H7 (cell line): ENCODE measurements around the gene SPEM1. TPM values are rescaled to one million over a fixed set of nuclear protein-coding genes. Genes with fewer than 3 reads are reported as not detected.

Source experiments
- DNase-seq: peaks from one replicate; pipeline ENCODE4 v3.0.0; 2012
- H3K27me3 ChIP-seq: 2 replicates; pipeline ENCODE4 v1.6.0; 2011; ENCODE audit warnings: mild to moderate bottlenecking, low read length; ENCODE audit not compliant: control insufficient read depth, insufficient read depth
- H3K36me3 ChIP-seq: replicated peaks from 2 replicates; pipeline ENCODE4 v1.5.1; 2011; ENCODE audit warnings: low read length; ENCODE audit not compliant: control insufficient read depth, insufficient read depth
- H3K4me3 ChIP-seq: 2 replicates; pipeline ENCODE4 v1.5.1; 2011; ENCODE audit warnings: low read depth, mild to moderate bottlenecking, control low read depth, low read length, moderate library complexity; ENCODE audit not compliant: insufficient read depth
- total RNA-seq: library from RNA; depleted of rRNA; stranded (reverse); fragments of >200 nt; shearing (Covaris generic); gene quantifications from 2 replicates; pipeline ENCODE4 v1.2.3, GENCODE V29; 2014

Gene SPEM1
- total RNA-seq, 1 experiment from 2014 or later = not detected

DNA sequence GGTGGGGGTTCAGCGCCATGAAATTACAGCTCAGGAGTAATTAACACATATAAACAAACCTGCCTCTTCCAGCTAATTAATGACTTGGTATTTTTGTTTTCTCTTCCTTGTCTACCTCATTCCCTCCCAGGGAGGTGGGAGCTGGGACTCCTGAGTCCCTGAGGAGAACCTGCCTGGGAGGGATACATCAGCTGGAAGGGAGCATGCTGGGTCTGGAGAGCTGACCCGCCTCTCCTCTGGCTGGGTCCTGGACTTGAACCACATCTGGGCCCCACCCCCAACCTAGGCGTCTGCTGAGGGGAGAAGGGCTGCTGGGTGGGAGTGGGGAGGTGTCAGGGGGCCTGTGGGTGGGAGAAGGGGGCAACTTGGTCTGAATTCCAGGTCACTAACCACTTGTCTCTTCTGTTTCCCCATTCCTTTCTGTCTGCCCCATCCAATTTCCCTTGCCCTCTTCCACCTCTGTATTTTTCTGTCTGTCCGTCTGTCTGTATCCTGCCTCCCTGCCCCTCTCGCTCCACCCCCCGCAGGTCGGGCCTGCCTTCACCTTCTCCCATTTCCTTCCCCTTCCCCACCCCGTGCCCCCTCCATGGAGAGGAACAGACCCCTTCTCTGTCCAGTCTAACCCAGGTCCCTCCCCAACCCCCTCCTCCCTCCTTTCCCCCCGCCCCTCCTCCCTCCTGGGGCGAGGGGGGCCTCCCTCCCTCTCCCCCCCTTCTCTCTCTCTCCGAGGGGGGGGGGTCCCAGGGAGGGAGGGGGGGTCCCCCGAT is 12.5 kb upstream of the SPEM1 start, which contains the start of gene NLGN2:
Gene NLGN2, plus strand, starts transcription at position 361 of the 767 bp plus-strand sequence. CDS start 411 bp downstream, outside the sequence.
- peak; percentile 82 for DNase-seq
- peak within 1 kb of the TSS; percentile 36 for H3K4me3 ChIP-seq
- H3K27me3 ChIP-seq = peaks cover 11% of the 10 kb centered on the region
- H3K36me3 ChIP-seq = peaks cover 11% of the 10 kb centered on the region

DNA sequence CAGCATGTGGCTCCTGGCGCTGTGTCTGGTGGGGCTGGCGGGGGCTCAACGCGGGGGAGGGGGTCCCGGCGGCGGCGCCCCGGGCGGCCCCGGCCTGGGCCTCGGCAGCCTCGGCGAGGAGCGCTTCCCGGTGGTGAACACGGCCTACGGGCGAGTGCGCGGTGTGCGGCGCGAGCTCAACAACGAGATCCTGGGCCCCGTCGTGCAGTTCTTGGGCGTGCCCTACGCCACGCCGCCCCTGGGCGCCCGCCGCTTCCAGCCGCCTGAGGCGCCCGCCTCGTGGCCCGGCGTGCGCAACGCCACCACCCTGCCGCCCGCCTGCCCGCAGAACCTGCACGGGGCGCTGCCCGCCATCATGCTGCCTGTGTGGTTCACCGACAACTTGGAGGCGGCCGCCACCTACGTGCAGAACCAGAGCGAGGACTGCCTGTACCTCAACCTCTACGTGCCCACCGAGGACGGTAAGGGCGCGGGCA is 11.8 kb upstream of the SPEM1 start:
- Histone ChIP-seq H3K4me3 (peak overlapping the region; percentile 36), H3K36me3 (peaks cover 9% of the 10 kb centered on the region), H3K27me3 (peaks cover 11% of the 10 kb centered on the region)
- no peak for DNase-seq

DNA sequence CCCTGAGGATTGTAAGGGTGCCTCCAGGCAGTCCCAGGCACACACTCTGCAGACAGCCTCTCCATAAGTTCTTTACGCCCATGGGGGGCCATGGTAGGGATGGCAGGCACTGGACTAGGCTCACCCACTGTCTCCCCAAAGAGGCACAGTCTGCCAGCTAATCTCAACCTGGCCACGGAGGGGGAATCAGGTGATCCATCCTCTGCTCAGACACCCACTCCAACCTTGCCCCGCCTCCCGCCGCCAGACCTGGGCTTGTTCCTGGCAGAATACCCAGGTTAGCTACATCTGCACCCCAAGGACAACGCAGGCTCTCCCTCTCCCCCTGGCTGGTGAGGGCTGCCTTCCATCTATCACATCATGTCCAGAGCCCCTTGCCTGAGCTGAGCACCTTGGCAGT is 11.3 kb upstream of the SPEM1 start:
- H3K36me3 ChIP-seq = peaks cover 9% of the 10 kb centered on the region
- peaks cover 11% of the 10 kb centered on the region for H3K27me3 ChIP-seq
- peak overlapping the region; percentile 36; the same call in 1 of the 2 replicates for H3K4me3 ChIP-seq
- no peak for DNase-seq

DNA sequence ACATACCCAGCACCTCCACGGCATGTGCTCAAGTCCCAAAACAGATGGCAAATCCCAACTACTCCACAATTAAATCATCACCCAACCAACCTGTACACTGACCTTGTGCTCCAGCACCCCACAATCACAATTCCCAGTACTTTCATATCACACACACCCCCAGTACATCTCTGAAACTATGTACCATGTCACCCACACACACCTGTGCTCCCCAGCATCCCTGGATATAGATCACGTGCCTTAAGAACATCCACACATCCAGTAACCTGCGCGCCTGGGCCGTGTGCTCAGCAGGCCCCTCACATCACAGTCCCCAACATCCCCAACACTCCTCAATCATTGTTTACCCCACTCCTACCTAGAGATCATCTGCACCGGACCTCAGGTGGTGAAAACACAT is 10.4 kb upstream of the SPEM1 start:
- Histone ChIP-seq H3K36me3 (peaks cover 9% of the 10 kb centered on the region), H3K27me3 (peaks cover 11% of the 10 kb centered on the region), H3K4me3 (no peak overlapping the region)
- no peak for DNase-seq

DNA sequence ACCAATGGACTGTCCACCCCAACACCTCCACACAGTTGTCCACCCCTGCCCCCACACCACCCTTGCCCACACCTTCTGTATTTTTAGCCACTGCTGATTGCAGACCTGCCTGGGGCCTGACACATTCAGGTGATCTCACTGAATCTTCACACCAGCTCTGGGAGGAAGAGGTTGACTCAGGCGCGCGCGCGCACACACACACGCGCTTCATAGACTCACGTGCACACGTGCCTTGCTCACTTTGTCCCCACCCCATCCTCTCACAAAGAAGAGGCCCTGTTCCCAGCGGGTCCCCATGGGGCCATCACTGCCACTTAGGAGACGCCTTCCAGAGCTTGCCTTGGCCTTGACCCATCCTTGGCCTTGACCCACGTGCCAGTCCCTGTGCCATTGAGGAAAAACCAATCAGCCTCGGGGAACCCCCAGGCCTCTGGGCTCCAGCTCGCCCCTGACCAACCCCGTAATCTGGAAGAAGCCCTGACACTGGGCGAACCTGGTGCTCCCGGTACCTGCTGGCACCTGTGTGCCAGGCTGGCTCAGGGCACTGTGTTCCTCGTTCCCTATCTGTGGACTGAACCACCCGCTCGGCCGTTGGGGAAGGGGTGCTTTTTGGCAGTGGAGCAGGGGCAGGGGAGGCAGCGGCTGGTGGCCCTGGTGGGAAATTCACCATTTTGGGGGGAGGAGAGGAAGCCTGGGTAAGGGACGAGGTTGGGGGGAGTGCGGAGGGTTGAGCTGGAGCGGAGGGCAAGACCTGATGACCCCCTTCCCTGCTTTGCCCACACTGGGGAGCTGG is 9.3 kb upstream of the SPEM1 start:
- H3K27me3 ChIP-seq = peaks cover 9% of the 10 kb centered on the region
- peaks cover 16% of the 10 kb centered on the region for H3K36me3 ChIP-seq
- DNase-seq = no peak

DNA sequence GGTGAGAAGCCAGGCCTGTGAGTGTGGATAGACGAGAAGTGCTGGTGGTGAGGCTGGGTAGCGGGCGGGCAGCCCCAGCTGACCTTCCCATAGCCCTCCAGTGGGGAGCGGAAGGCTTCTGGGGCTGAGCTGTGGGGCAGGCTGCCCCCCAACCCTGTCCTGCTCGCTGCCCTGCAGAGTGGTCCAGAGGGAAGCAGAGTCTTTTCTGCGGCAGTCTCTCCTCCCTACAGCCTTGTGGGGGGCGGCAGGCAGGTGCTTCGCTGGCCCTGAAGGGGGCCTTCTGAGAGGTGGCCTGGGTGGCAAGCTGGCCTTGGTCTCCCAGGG is 8.7 kb upstream of the SPEM1 start:
- peak; percentile 53 for DNase-seq
- peaks cover 16% of the 10 kb centered on the region for H3K36me3 ChIP-seq
- no peak overlapping the region for H3K4me3 ChIP-seq
- peaks cover 6% of the 10 kb centered on the region for H3K27me3 ChIP-seq

More for the DNA sequence above, 9.3 kb upstream of the SPEM1 start:
- H3K4me3 ChIP-seq = no peak overlapping the region

DNA sequence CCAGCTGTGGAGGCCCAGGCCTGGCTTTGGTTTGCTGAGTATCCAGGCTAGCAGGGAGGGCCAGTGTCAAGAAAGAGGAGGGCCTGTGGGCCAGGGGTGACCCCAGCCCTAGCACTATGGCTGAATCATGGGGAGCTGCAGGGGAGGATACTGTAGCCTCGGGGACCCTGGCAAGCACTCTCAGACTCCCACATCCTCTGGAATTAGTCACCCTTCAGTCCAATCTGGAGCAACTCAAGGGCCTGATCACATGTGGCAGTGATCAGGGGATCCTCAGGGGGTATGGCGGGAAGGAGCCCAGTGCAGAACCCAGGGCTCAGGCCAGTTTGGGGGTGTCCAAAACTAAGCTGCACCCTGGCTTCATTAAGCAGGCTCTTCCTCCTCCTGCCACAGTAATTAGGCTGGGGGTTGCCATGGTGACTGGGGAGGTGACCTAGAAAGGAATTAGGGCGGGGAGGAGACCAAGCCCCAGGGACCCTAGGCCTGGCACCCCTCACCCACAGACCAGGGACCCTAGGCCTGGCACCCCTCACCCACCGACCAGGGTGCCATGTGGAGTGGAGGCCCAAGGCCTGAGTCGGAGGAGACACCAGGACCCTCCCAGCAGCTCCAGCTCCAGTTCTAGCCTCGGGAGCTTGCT is 6.7 kb upstream of the SPEM1 start:
- peaks cover 16% of the 10 kb centered on the region for H3K36me3 ChIP-seq
- peaks cover 6% of the 10 kb centered on the region; the same call in 1 of the 2 replicates for H3K27me3 ChIP-seq
- DNase-seq = no peak
- no peak overlapping the region for H3K4me3 ChIP-seq

DNA sequence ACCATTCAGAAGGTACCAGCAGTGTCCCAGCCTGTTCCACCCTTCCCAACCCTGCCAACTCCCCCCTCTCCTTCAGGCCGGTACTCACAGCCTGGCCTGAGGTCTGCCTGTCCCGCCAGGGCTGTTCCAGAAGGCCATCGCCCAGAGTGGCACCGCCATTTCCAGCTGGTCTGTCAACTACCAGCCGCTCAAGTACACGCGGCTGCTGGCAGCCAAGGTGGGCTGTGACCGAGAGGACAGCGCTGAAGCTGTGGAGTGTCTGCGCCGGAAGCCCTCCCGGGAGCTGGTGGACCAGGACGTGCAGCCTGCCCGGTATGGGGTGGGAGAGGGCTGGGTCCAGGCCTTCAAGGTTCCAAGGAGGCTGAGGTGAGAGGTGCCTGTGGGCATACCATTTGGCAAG is 5.3 kb upstream of the SPEM1 start:
- no peak for DNase-seq
- Histone ChIP-seq H3K36me3 (peaks cover 11% of the 10 kb centered on the region), H3K27me3 (no peaks in the 10 kb centered on the region), H3K4me3 (no peak overlapping the region)

DNA sequence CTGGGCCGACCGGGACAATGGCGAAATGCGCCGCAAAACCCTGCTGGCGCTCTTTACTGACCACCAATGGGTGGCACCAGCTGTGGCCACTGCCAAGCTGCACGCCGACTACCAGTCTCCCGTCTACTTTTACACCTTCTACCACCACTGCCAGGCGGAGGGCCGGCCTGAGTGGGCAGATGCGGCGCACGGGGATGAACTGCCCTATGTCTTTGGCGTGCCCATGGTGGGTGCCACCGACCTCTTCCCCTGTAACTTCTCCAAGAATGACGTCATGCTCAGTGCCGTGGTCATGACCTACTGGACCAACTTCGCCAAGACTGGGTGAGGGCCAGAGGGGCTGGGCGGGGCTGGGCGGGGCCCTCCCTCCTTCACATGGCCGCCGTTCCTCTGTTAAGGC is 4.3 kb upstream of the SPEM1 start:
- no peak for DNase-seq
- H3K4me3 ChIP-seq = no peak overlapping the region
- peaks cover 7% of the 10 kb centered on the region for H3K36me3 ChIP-seq
- H3K27me3 ChIP-seq = no peaks in the 10 kb centered on the region

DNA sequence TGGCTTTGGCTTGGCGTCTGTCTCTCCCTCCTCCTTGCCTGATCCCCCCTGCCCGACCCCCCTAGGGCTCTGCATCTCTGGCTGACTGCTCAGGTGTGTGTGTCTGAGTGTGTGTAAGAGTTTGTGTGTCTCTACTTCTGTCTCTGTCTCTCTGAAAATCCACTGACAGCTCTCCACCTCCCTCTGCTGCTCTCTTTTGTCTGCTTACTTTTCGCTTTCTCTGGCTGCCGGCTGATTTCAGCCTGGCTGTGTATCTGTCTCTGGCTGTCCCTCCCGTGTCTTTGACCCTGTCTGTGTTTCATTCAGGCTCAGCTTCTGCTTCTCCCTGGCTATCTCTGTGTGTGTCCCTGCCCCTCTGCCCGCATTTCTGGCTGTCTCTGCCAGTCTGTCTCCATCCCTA is 3.8 kb upstream of the SPEM1 start:
- no peak for DNase-seq
- Histone ChIP-seq H3K27me3 (no peaks in the 10 kb centered on the region), H3K36me3 (peaks cover 7% of the 10 kb centered on the region), H3K4me3 (no peak overlapping the region)

DNA sequence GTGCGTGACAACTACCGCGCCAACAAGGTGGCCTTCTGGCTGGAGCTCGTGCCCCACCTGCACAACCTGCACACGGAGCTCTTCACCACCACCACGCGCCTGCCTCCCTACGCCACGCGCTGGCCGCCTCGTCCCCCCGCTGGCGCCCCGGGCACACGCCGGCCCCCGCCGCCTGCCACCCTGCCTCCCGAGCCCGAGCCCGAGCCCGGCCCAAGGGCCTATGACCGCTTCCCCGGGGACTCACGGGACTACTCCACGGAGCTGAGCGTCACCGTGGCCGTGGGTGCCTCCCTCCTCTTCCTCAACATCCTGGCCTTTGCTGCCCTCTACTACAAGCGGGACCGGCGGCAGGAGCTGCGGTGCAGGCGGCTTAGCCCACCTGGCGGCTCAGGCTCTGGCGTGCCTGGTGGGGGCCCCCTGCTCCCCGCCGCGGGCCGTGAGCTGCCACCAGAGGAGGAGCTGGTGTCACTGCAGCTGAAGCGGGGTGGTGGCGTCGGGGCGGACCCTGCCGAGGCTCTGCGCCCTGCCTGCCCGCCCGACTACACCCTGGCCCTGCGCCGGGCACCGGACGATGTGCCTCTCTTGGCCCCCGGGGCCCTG is 3.0 kb upstream of the SPEM1 start:
- Histone ChIP-seq H3K36me3 (peaks cover 7% of the 10 kb centered on the region), H3K4me3 (no peak overlapping the region), H3K27me3 (no peaks in the 10 kb centered on the region)
- DNase-seq = no peak

DNA sequence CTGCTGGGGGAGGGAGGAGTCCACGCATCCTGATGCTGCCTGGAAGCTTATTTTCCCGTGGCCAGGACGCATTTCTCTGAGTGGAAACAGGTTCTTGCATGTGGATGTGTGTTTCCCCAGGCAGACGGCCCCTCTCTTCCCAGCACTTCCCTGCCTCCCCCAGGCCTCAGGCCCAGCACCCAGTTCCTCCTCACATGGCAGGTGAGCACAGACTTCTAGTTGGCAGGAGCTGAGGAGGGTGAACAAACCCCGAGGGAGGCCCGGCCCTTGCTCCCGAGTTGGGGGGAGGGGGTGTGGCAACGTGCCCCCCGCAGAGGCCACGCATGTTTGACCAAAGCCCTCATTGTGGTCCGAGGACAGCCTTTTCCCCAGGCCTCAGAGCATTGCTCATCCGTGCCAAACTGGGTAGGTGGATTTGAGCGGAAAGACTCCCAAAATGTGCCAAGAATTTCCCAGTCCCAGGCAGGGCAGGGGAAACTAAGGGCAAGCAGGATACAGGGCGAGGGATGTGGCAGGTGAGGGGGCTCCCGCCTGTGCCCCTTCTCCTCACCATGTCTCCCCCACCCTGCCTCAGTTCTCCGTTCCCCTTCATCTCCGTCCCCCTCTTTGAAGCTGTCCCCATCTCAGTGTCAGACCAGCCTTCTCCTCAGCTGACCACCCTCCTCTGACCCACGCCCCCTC is 1.5 kb upstream of the SPEM1 start:
- Histone ChIP-seq H3K4me3 (no peak overlapping the region), H3K27me3 (no peaks in the 10 kb centered on the region), H3K36me3 (peaks cover 7% of the 10 kb centered on the region)
- DNase-seq = peak; percentile 63

DNA sequence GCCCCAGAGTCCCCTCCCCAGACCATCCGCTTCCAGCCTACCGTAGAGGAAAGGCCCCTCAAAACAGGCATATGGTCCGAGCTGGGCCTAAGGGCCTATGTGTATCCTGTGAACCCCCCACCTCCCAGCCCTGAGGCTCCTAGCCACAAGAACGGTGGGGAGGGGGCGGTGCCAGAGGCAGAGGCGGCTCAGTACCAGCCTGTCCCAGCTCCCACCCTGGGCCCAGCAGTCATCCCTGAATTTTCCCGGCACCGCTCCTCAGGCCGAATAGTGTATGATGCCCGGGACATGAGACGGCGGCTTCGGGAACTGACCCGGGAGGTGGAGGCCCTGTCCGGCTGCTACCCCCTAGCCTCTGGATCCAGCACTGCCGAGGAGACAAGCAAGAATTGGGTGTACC is 1.1 kb downstream of the SPEM1 start:
- Histone ChIP-seq H3K27me3 (no peaks in the 10 kb centered on the region), H3K36me3 (no peaks in the 10 kb centered on the region; the same call in 1 of the 2 replicates), H3K4me3 (no peak overlapping the region)
- peak; percentile 53 for DNase-seq

DNA sequence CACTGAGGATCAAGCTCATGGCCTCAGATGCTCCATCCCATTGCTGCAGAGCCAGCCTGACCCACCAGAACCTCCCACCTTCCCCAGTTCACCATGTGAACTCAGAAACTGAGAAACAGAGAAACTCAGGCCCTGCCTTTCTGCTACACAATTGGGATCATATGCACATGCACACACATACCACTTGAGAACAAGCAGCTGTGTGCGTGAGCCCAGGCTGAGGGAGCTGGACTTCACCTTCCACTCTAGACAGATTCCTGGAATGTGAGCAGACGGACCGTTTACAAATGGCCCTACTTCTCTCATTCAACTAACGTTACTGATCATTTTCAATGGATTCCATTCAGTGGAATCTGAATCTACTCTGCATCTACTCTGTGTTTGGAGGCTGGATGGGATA is 3.6 kb downstream of the SPEM1 start:
- Histone ChIP-seq H3K36me3 (no peaks in the 10 kb centered on the region), H3K27me3 (no peaks in the 10 kb centered on the region), H3K4me3 (no peak overlapping the region)
- DNase-seq = no peak
